Loucy (cell line): ENCODE results near the gene SLIT1.

Source experiments
- CTCF ChIP-seq: fragments of 200-600 bp; sonication (generic); conservative IDR thresholded peaks from 2 replicates; pipeline ENCODE4 v1.5.1; 2014; ENCODE audit warnings: mild to moderate bottlenecking, antibody characterized with exemption, low read length
- EZH2phosphoT487 ChIP-seq: fragments of 200-600 bp; IDR thresholded peaks from 2 replicates; pipeline ENCODE4 v1.6.1; 2018; ENCODE audit warnings: antibody characterized with exemption, mild to moderate bottlenecking, moderate library complexity, borderline replicate concordance

GRCh38 chr10:97173036-97173435 lies 12.7 kb downstream of the SLIT1 start:
- no peak for TF ChIP-seq CTCF
- no peak for TF ChIP-seq EZH2phosphoT487
